SKM-1 (cell line): ENCODE data around the gene LDLRAD3.
"Not testable (repeated sequence)": the region's sequence is repeated elsewhere in the genome, so short reads cannot be mapped to it uniquely, and the experiment has no call there.

Experiments used
- DNase-seq: peaks from one replicate; lab custom pipeline; 2025; ENCODE audit not compliant: unreplicated experiment; lab: John Stamatoyannopoulos, UW

Gene LDLRAD3

GRCh38 chr11:36041988-36042611, 98.2 kb downstream of the LDLRAD3 start:
- DNase-seq: peak; percentile 35

GRCh38 chr11:36044636-36045035, 100.8 kb downstream of the LDLRAD3 start:
- DNase-seq: no peak

- not testable (repeated sequence) for DNase-seq
Measured at GRCh38 chr11:36045945-36046344, 102.1 kb downstream of the LDLRAD3 start.

- DNase-seq: no peak
Measured at GRCh38 chr11:36046932-36047331, 103.1 kb downstream of the LDLRAD3 start.

DNA sequence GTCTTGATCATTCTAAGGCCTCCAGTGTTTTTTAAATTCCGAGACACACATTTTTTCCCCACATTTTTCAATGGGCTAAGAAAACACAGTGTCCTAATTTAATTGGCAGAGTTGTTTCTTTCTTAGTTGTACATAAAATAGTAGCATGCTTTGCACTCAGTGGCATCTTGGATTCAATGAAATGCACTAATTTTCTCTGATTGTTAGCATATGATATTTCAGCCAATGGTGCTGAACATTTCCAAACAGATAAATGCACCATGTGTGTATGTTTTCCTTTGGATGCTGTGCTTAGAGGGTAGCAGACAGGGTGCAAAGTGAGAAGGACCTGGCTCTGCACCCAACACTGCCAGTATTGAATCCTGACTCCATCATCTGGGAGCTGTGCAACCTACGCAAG, 103.5 kb downstream of the LDLRAD3 start:
- DNase-seq: no peak

- no peak for DNase-seq
Measured at GRCh38 chr11:36048496-36049247, 104.8 kb downstream of the LDLRAD3 start.

GRCh38 chr11:36051235-36052144, 107.6 kb downstream of the LDLRAD3 start:
- DNase-seq: no peak

- DNase-seq: no peak
Measured at GRCh38 chr11:36053281-36053680, 109.4 kb downstream of the LDLRAD3 start.

GRCh38 chr11:36053862-36054261, 110.0 kb downstream of the LDLRAD3 start:
- no peak for DNase-seq

DNA sequence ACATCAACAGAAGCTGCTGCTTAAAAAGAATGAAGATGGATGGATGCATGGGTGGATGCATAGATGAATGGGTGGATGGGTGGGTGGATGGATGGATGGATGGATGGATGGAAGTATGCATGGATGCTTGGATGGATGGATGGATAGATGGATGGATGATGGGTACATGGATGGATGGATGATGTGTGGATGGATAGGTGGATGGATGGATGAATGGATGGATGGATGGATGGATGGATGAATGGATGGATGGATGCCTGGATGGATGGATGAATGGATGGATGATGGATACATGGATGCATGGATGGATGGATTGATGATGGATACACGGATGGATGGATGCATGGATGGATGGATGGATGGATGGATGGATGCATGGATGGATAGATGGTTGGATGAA, 110.8 kb downstream of the LDLRAD3 start:
- no peak for DNase-seq

GRCh38 chr11:36056160-36056751, 112.4 kb downstream of the LDLRAD3 start:
- no peak for DNase-seq

DNA sequence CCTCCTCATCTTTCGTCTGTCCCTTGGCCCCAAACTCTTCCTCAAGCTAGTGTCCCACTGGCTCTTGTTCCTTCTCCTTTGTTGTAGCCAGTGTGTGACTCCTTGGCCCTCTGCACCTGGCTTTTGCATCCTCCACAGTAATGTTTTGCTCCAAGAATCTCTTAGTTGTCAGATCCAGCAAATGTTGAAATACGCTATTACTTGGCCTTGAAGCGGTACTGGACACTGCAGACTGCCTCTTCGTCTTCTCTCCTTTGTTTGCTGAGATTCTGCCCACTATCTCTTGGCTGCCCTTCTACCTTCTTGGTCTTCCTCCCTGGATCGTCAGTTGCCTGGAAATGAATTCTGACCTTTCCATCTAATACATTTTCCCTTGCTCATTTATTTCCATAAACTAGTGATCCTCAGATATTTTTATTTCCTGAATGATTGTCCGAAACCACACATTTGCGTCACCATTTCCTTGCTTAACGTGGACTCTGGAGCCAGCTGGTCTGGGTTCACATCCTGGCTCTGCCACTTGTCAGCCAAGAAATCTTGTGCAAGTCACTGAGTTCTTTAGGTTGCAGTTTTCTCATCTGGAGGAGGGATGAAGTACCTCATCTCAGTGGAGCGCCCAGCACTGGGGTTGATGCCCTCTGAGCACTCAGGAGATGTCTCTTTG, 113.6 kb downstream of the LDLRAD3 start:
- DNase-seq: no peak

- no peak for DNase-seq
Measured at GRCh38 chr11:36059660-36060059, 115.8 kb downstream of the LDLRAD3 start.

DNA sequence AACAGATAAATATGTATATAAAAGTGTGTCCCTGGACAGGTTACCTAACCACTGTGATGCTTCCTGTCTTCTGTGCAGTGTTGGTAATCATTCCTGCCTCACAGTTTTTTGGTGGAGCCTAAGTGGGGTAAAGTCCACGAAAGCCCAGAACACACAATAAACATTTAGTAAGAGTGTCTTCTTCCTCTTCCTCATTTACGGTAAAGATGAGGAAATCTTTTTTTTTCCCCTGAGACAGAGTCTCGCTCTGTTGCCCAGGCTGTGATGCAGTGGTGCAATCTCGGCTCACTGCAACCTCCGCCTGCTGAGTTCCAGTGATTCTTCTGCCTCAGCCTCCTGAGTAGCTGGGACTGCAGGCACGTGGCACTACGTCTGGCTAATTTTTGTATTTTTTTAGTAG, 117.1 kb downstream of the LDLRAD3 start:
- peak; percentile 18 for DNase-seq

GRCh38 chr11:36061471-36061870, 117.6 kb downstream of the LDLRAD3 start:
- DNase-seq: no peak

DNA sequence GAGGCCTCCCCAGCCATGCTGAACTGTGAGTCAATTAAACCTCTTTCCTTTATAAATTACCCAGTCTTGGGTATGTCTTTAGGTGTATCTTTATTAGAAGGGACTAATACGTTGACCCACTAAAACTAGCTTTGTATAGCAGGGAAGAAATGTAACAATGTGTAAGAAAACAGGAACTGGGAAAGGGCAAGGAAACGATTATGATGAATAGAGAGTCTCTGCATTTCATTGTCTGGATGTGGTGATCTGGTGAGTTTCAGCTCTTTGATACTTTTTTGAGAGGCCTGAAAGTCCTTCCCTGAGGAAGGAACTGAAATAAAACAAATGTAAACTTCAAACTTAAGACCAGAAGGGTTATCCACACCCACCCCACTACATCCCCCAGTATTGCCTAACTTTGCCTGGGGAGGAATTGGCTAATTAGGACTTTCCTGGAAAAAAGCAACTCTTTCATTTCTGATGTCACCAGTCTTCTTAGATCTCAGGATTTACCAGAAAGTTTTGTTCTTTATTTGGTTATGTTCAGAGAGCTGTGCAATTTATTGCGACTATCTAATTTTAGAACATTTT, 119.0 kb downstream of the LDLRAD3 start:
- no peak for DNase-seq

DNA sequence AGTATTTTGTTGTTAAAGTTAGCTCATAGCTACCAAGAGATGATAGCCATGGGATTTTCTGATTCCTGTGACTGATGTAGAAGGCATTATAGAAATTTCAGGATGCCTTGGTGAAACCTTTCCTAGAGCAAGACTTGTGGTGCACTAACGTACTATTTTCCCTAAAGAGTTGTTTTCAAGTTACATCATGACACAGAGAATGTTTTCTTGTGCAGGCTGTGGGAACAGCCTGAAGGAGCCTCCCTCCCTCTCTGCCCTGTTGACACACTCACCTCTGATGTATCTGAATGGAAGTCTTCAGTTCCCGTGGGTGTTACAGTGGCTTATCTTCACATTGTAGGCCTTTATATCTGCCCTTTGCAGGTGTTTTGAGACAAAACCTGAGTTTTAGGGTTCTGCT, 121.6 kb downstream of the LDLRAD3 start:
- DNase-seq: no peak

DNA sequence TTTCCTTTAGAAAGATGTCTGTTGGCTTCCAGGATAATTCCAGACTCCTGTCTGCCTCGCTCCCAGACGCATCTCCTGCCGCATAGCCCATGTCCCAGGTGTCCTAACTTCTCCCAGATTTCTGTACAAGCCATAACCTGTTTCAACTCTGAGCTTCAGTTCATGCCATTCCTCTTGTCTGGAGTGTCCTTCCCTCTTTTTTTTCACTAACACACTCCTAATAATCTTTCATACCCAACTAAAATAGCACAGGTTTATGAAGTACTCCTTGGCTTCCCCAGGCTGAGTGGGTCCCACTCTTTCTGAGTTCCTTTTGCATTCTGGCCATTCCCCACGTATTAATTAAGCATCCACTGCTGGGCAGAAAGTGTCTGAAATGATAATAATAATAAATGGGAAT, 123.0 kb downstream of the LDLRAD3 start:
- no peak for DNase-seq

DNA sequence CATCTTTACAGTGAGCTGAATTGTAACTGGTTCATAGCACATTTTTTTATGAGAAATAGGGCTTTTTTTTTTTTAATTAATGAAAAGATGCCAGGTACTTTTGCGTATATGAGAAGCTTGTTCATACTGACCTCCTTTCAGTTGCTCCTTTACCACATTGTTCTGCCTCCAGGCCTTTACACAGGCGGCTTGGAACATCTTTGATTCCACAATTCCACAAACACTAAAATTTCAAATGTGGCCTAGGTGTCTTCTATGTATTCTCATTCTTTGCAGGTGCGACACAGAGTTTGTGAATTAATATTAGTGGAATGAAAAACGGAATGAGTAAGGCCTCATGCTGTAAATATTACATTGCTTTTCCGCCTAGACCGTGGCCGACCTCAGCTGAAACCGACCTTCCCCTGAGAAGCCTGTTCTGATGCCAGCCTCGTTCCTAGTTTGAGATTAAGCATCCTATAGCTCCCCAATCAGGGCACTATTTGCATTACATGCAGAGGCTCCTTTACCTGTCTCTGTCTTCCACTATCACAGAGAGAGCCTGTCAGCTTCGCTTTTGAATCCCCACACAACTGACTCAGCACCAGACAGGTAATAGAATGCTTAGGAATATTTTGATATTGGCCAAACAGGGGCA, 125.8 kb downstream of the LDLRAD3 start:
- DNase-seq: no peak
